Uterus (tissue), 4 donors: ENCODE results near the gene OR2T11. TPM values are rescaled to one million over a fixed set of nuclear protein-coding genes. Genes with fewer than 3 reads are reported as not detected.
"Not testable (repeated sequence)": the region's sequence is repeated elsewhere in the genome, so short reads cannot be mapped to it uniquely, and the experiment has no call there.

Experiments used
- DNase-seq, 2 donors: peaks; one replicate each; pipeline ENCODE4 v3.0.0-alpha.2; 2019 to 2020
- H3K27ac ChIP-seq, 2 donors: fragments of 200-600 bp; sonication (generic); 1 replicate in 1 of 2; 2 replicates in 1 of 2; pipeline ENCODE4 v1.5.1; 2016 to 2018
- H3K27me3 ChIP-seq, 2 donors: fragments of 200-600 bp; sonication (generic); one replicate each; pipeline ENCODE4 v1.5.1; 2018 to 2019; ENCODE audit warnings: control low read depth in 1 of 2
- H3K36me3 ChIP-seq, 2 donors: fragments of 200-600 bp; sonication (generic); one replicate each; pipeline ENCODE4 v1.5.1; 2019; ENCODE audit warnings: control low read depth in 1 of 2
- H3K4me1 ChIP-seq, 2 donors: fragments of 200-600 bp; sonication (generic); one replicate each; pipeline ENCODE4 v1.5.1; 2018 to 2019; ENCODE audit warnings: control low read depth in 1 of 2
- H3K4me3 ChIP-seq, 2 donors: fragments of 200-600 bp; sonication (generic); 1 replicate in 1 of 2; 2 replicates in 1 of 2; pipeline ENCODE4 v1.5.1; 2018 to 2019; ENCODE audit warnings: mild to moderate bottlenecking in 1 of 2
- H3K9me3 ChIP-seq, 2 donors: fragments of 200-600 bp; sonication (generic); one replicate each; pipeline ENCODE4 v1.5.1; 2019; ENCODE audit warnings: control low read depth in 1 of 2
- CTCF ChIP-seq, 4 experiments: fragments of 200-600 bp in 2 of 4; fragments of 450-650 bp in 2 of 4; sonication (generic) in 2 of 4; IDR thresholded peaks; one replicate each; pipeline ENCODE4 v1.5.1; 2016 to 2019; ENCODE audit warnings: antibody characterized with exemption in 4 of 4, mild to moderate bottlenecking in 2 of 4, moderate library complexity in 1 of 4
- POLR2A ChIP-seq, 2 donors: fragments of 450-650 bp; IDR thresholded peaks; one replicate each; pipeline ENCODE4 v1.6.1; 2016; ENCODE audit warnings: antibody characterized with exemption in 2 of 2, mild to moderate bottlenecking in 1 of 2, moderate library complexity in 1 of 2
- intact Hi-C: fragments of 100-400 bp; cut with DNase I; formaldehyde crosslinking; loops from one replicate; pipeline ENCODE4 v1.15.1; 2023; ENCODE audit warnings: low total_unique reads
- total RNA-seq, 4 donors: library from RNA; depleted of rRNA in 3 of 4; stranded (reverse); fragments of >200 nt in 3 of 4; gene quantifications; one replicate each; pipeline versions ENCODE4 v1.1.0 to v1.2.4, GENCODE V29; 2014 to 2023
- donor health status: DM: yes; HTN: yes; CAD: no.

Gene OR2T11
- total RNA-seq, 4 donors from 2014 or later = not detected

GRCh38 chr1:248640906-248641305 lies 6.0 kb upstream of the OR2T11 start:
- intact Hi-C loops, H3K4me1 ChIP-seq: not testable (repeated sequence)

GRCh38 chr1:248639652-248640051 lies 4.8 kb upstream of the OR2T11 start:
- H3K27ac ChIP-seq, H3K4me3 ChIP-seq, intact Hi-C loops: not testable (repeated sequence)

More at GRCh38 chr1:248640906-248641305, 6.0 kb upstream of the OR2T11 start:
- H3K9me3 ChIP-seq, H3K27ac ChIP-seq, DNase-seq, H3K4me3 ChIP-seq, H3K36me3 ChIP-seq, H3K27me3 ChIP-seq: not testable (repeated sequence)

GRCh38 chr1:248636612-248637011 lies 1.7 kb upstream of the OR2T11 start:
- H3K36me3 ChIP-seq, H3K27ac ChIP-seq, H3K9me3 ChIP-seq, H3K4me3 ChIP-seq, DNase-seq, intact Hi-C loops, H3K4me1 ChIP-seq, H3K27me3 ChIP-seq: not testable (repeated sequence)

More at GRCh38 chr1:248639652-248640051, 4.8 kb upstream of the OR2T11 start:
- not testable (repeated sequence) for DNase-seq, H3K36me3 ChIP-seq, H3K9me3 ChIP-seq, H3K4me1 ChIP-seq, H3K27me3 ChIP-seq

- Histone ChIP-seq H3K27me3 (no peaks in the 10 kb centered on the region), H3K27ac (no peak overlapping the region), H3K9me3 (no peaks in the 10 kb centered on the region), H3K4me1 (no peaks in the 10 kb centered on the region), H3K36me3 (no peaks in the 10 kb centered on the region), H3K4me3 (no peak overlapping the region)
- TF ChIP-seq POLR2A (IDR thresholded peaks at IDR 0.05) = no peak
- TF ChIP-seq CTCF (IDR thresholded peaks at IDR 0.05) = no peak
- intact Hi-C loops = no loop called here
- no peak for DNase-seq
Measured at GRCh38 chr1:248631354-248632008, 3.4 kb downstream of the OR2T11 start.

GRCh38 chr1:248630551-248630950 lies 4.3 kb downstream of the OR2T11 start:
- no peaks in the 10 kb centered on the region for H3K27me3 ChIP-seq
- no peaks in the 10 kb centered on the region for H3K4me1 ChIP-seq
- DNase-seq = no peak
- no peak overlapping the region for H3K4me3 ChIP-seq
- intact Hi-C loops = no loop called here
- TF ChIP-seq CTCF (IDR thresholded peaks at IDR 0.05) = no peak
- TF ChIP-seq POLR2A (IDR thresholded peaks at IDR 0.05) = no peak
- no peaks in the 10 kb centered on the region for H3K36me3 ChIP-seq
- no peak overlapping the region for H3K27ac ChIP-seq
- H3K9me3 ChIP-seq = no peaks in the 10 kb centered on the region

- no peak for DNase-seq
- Histone ChIP-seq H3K27me3 (no peaks in the 10 kb centered on the region), H3K4me3 (no peak overlapping the region), H3K9me3 (no peaks in the 10 kb centered on the region), H3K27ac (no peak overlapping the region), H3K36me3 (no peaks in the 10 kb centered on the region), H3K4me1 (no peaks in the 10 kb centered on the region)
- TF ChIP-seq CTCF (IDR thresholded peaks at IDR 0.05) (no peak), POLR2A (IDR thresholded peaks at IDR 0.05) (no peak)
- intact Hi-C loops = no loop called here
Measured at GRCh38 chr1:248627971-248628844, 6.7 kb downstream of the OR2T11 start.
